Natural killer cell (primary cell): ENCODE results near the gene LINGO1. TPM values are rescaled to one million over a fixed set of nuclear protein-coding genes. Genes with fewer than 3 reads are reported as not detected.

Experiments used
- ATAC-seq, 3 donors: fragments of 150-1000 bp in 2 of 3; fragments of 200-7000 bp in 1 of 3; cut with Tn5 transposase; 1 replicate in 1 of 3; 2 replicates in 2 of 3; pipeline ENCODE4 v1.10.0; 2021; ENCODE audit warnings: mild to moderate bottlenecking in 2 of 3, moderate library complexity in 2 of 3
- DNase-seq, 2 donors: peaks; one replicate each; pipeline versions ENCODE4 v3.0.0 to v3.0.0-alpha.2; 2013 to 2021; ENCODE audit warnings: mixed read lengths in 1 of 2
- H3K27ac ChIP-seq: one replicate; pipeline ENCODE4 v1.5.1; 2013; ENCODE audit warnings: mild to moderate bottlenecking, low read length
- H3K27me3 ChIP-seq: one replicate; pipeline ENCODE4 v1.6.1; 2013; ENCODE audit warnings: low read length; ENCODE audit not compliant: control insufficient read depth, insufficient read depth
- H3K36me3 ChIP-seq: one replicate; pipeline ENCODE4 v1.6.1; 2013; ENCODE audit warnings: low read length; ENCODE audit not compliant: control insufficient read depth, insufficient read depth
- H3K4me1 ChIP-seq: one replicate; pipeline ENCODE4 v1.6.1; 2013; ENCODE audit warnings: low read length; ENCODE audit not compliant: control insufficient read depth, insufficient read depth
- H3K4me3 ChIP-seq: one replicate; pipeline ENCODE4 v1.5.1; 2013; ENCODE audit warnings: low read length
- H3K9me3 ChIP-seq: one replicate; pipeline ENCODE4 v1.6.1; 2013; ENCODE audit warnings: low read length; ENCODE audit not compliant: control insufficient read depth, insufficient read depth
- H3K27ac Mint-ChIP-seq, 2 donors: one replicate each; pipeline ENCODE4 v1.8.0; 2022; ENCODE audit warnings: mild to moderate bottlenecking in 2 of 2, mixed read lengths in 2 of 2, moderate library complexity in 1 of 2
- H3K27me3 Mint-ChIP-seq, 2 donors: one replicate each; pipeline ENCODE4 v1.8.0; 2022; ENCODE audit warnings: low read depth in 2 of 2, mixed read lengths in 2 of 2
- H3K36me3 Mint-ChIP-seq: one replicate; pipeline ENCODE4 v1.8.0; 2022; ENCODE audit warnings: mixed read lengths
- H3K4me1 Mint-ChIP-seq, 2 donors: one replicate each; pipeline ENCODE4 v1.8.0; 2022; ENCODE audit warnings: mixed read lengths in 2 of 2
- H3K4me3 Mint-ChIP-seq: one replicate; pipeline ENCODE4 v1.8.0; 2022; ENCODE audit warnings: mild to moderate bottlenecking, moderate library complexity, mixed read lengths
- H3K9me3 Mint-ChIP-seq, 2 donors: one replicate each; pipeline ENCODE4 v1.8.0; 2022; ENCODE audit warnings: mixed read lengths in 2 of 2
- CTCF ChIP-seq: fragments of 200-600 bp; IDR thresholded peaks from one replicate; pipeline ENCODE4 v1.8.0; 2022; ENCODE audit warnings: antibody characterized with exemption
- WGBS: methylation state at CpG from one replicate; pipeline ENCODE4 v1.1.7; 2013; ENCODE audit warnings: missing lambda C conversion rate; ENCODE audit not compliant: insufficient coverage; 5-methylcytosine and 5-hydroxymethylcytosine counted together
- intact Hi-C: fragments of 100-400 bp; cut with micrococcal nuclease; formaldehyde crosslinking; loops from one replicate; pipeline ENCODE4 v1.14.2; 2022
- total RNA-seq, 4 donors: library from RNA; stranded (reverse); fragments of 120-200 nt in 1 of 4; gene quantifications; one replicate each; pipeline versions ENCODE4 v1.2.3 to v1.2.4, GENCODE V29; 2013 to 2022

The LINGO1 gene
- total RNA-seq, 3 donors from 2014 or later (not counting 1 experiment from before 2014, with no cell fraction given): not detected

GRCh38 chr15:77577366-77577950 lies 55.3 kb downstream of the LINGO1 start:
- WGBS: 88% methylated on average over 9 of the region's 9 CpGs
- no peak for ATAC-seq
- Histone ChIP-seq H3K4me1 (no peaks in the 10 kb centered on the region), H3K36me3 (no peaks in the 10 kb centered on the region), H3K27me3 (no peaks in the 10 kb centered on the region), H3K27ac (no peak overlapping the region), H3K4me3 (no peak overlapping the region), H3K9me3 (no peaks in the 10 kb centered on the region)
- TF ChIP-seq CTCF: no peak
- H3K36me3 Mint-ChIP-seq: no peaks in the 10 kb centered on the region
- DNase-seq: no peak
- intact Hi-C loops: no loop called here
- H3K9me3 Mint-ChIP-seq: no peaks in the 10 kb centered on the region
- no peak overlapping the region for H3K4me3 Mint-ChIP-seq
- no peaks in the 10 kb centered on the region for H3K4me1 Mint-ChIP-seq
- H3K27ac Mint-ChIP-seq: no peak overlapping the region
- H3K27me3 Mint-ChIP-seq: peaks cover 0 to 6% of the 10 kb centered on the region in 2 donors

GRCh38 chr15:77576538-77576937 lies 56.2 kb downstream of the LINGO1 start:
- no peaks in the 10 kb centered on the region for H3K4me1 Mint-ChIP-seq
- no peaks in the 10 kb centered on the region for H3K36me3 Mint-ChIP-seq
- Histone ChIP-seq H3K27me3 (no peaks in the 10 kb centered on the region), H3K4me1 (no peaks in the 10 kb centered on the region), H3K9me3 (no peaks in the 10 kb centered on the region), H3K36me3 (no peaks in the 10 kb centered on the region), H3K27ac (no peak overlapping the region), H3K4me3 (no peak overlapping the region)
- intact Hi-C loops: no loop called here
- no peak for DNase-seq
- no peak for TF ChIP-seq CTCF
- 90% methylated on average over 1 of the region's 1 CpG for WGBS
- H3K9me3 Mint-ChIP-seq: no peaks in the 10 kb centered on the region
- no peak for ATAC-seq
- H3K27ac Mint-ChIP-seq: no peak overlapping the region
- peaks cover 0 to 6% of the 10 kb centered on the region in 2 donors for H3K27me3 Mint-ChIP-seq
- H3K4me3 Mint-ChIP-seq: no peak overlapping the region

DNA sequence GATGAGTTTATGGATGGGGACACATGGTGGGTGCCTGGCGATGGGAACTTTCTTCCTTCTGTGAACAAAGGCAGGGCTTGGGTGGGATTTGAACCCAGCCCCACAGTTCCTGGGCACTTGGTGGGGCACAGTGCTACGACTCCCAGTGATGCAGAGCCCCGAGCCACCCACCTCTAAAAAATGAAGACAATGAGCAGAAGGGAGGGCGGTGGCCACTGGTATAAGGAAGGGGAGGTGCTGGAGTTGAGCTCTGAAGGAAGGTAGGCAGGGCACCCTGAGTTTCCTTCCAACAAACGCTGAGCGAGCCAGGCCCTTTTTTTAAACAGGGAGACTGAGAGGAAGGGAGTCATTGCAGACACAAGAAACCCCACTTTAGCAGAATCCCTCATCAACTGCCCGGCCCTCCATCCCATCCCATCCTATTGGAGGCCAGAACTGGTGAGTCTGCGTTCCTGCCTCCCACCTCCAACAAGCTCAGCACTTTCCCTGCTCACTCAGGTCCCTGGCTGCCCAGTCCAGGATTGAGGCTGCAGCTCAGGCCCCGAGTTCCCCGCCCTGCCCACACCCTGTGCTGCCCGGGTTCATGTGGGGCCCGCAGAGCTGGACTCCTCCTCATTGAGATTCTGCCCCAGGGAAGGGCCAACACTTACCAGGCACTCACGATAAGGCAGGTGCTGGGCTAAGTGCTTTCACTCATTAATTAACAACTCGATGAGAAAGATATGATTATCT lies 57.3 kb downstream of the LINGO1 start:
- no peak for DNase-seq
- Mint-ChIP-seq H3K36me3 (no peaks in the 10 kb centered on the region), H3K9me3 (no peaks in the 10 kb centered on the region), H3K27me3 (peaks cover under 1 to 6% of the 10 kb centered on the region in 2 donors), H3K4me3 (no peak overlapping the region), H3K4me1 (no peaks in the 10 kb centered on the region), H3K27ac (no peak overlapping the region)
- TF ChIP-seq CTCF: no peak
- intact Hi-C loops: no loop called here
- no peak overlapping the region for H3K27ac ChIP-seq
- H3K4me3 ChIP-seq: no peak overlapping the region
- H3K27me3 ChIP-seq: no peaks in the 10 kb centered on the region
- 90% methylated on average over 14 of the region's 14 CpGs for WGBS
- ATAC-seq: no peak
- H3K36me3 ChIP-seq: no peaks in the 10 kb centered on the region
- H3K9me3 ChIP-seq: no peaks in the 10 kb centered on the region
- H3K4me1 ChIP-seq: no peaks in the 10 kb centered on the region
